Caco-2 (cell line): ENCODE results near the gene NIT1. TPM values are rescaled to one million over a fixed set of nuclear protein-coding genes. Genes with fewer than 3 reads are reported as not detected.
A peak's percentile ranks its signal among the peaks of the same experiment; 100 is the strongest.

Source experiments
- BruUV-seq: library from RNA; stranded (reverse); fragments of 400-500 nt; replicated peaks from 2 replicates; lab custom pipeline; 2021; lab: Mats Ljungman, UMichigan
- CTCF ChIA-PET: fragments of 300-600 bp; sonication (Branson Sonifier 250); formaldehyde crosslinking; loops from one replicate; lab custom pipeline; 2022; ENCODE audit warnings: antibody characterized with exemption; lab: Charles Lee
- POLR2A ChIA-PET: fragments of 300-600 bp; sonication (Branson Sonifier 250); formaldehyde crosslinking; loops from one replicate; lab custom pipeline; 2022; ENCODE audit warnings: antibody characterized with exemption; lab: Charles Lee
- DNase-seq, 2 experiments: peaks; one replicate each; pipeline versions ENCODE4 v3.0.0 to v3.0.0-alpha.2; 2020 to 2022
- H3K27me3 ChIP-seq: replicated peaks from 2 replicates; pipeline ENCODE4 v1.6.0; 2011; ENCODE audit warnings: low read length; ENCODE audit not compliant: control insufficient read depth, insufficient read depth
- H3K36me3 ChIP-seq: 2 replicates; pipeline ENCODE4 v1.5.1; 2011; ENCODE audit warnings: low read length; ENCODE audit not compliant: control insufficient read depth, insufficient read depth
- H3K4me1 ChIP-seq: fragments of 250-450 bp; sonication (Bioruptor Pico); 2 replicates; pipeline ENCODE4 v1.5.1; 2020; ENCODE audit warnings: mild to moderate bottlenecking
- H3K4me3 ChIP-seq: 2 replicates; pipeline ENCODE4 v1.5.1; 2011; ENCODE audit warnings: low read depth, mild to moderate bottlenecking, control low read depth, low read length
- H3K9me3 ChIP-seq: fragments of 250-450 bp; sonication (Bioruptor Pico); 2 replicates; pipeline ENCODE4 v1.5.1; 2020; ENCODE audit warnings: mild to moderate bottlenecking, moderate library complexity
- H3K27ac Mint-ChIP-seq: one replicate; pipeline ENCODE4 v1.8.0; 2022; ENCODE audit warnings: mixed read lengths; ENCODE audit not compliant: unreplicated experiment
- H3K27me3 Mint-ChIP-seq: one replicate; pipeline ENCODE4 v1.8.0; 2022; ENCODE audit warnings: mixed read lengths; ENCODE audit not compliant: insufficient read depth, unreplicated experiment
- H3K36me3 Mint-ChIP-seq: one replicate; pipeline ENCODE4 v1.8.0; 2022; ENCODE audit warnings: mild to moderate bottlenecking, mixed read lengths; ENCODE audit not compliant: insufficient read depth, unreplicated experiment
- H3K4me1 Mint-ChIP-seq: one replicate; pipeline ENCODE4 v1.8.0; 2022; ENCODE audit warnings: low read depth, mixed read lengths; ENCODE audit not compliant: unreplicated experiment
- H3K4me3 Mint-ChIP-seq: one replicate; pipeline ENCODE4 v1.8.0; 2022; ENCODE audit warnings: mild to moderate bottlenecking, moderate library complexity, mixed read lengths; ENCODE audit not compliant: unreplicated experiment
- H3K9me3 Mint-ChIP-seq: one replicate; pipeline ENCODE4 v1.8.0; 2022; ENCODE audit warnings: mixed read lengths; ENCODE audit not compliant: unreplicated experiment
- intact Hi-C: fragments of 100-400 bp; cut with micrococcal nuclease; formaldehyde crosslinking; loops from one replicate; pipeline ENCODE4 v1.10.0; 2022; ENCODE audit not compliant: unreplicated experiment
- total RNA-seq: library from RNA; stranded (reverse); gene quantifications from 2 replicates; pipeline ENCODE4 v1.2.3, GENCODE V29; 2022
- TF ChIP-seq, protein P1 (sequence below), 2 experiments: fragments of 200-600 bp in 1 of 2; IDR thresholded peaks; 1 replicate in 1 of 2; 2 replicates in 1 of 2; pipeline versions ENCODE4 v1.5.1 to v1.8.0; 2011 to 2022; ENCODE audit warnings: antibody characterized with exemption in 1 of 2, control low read depth in 1 of 2, inconsistent platforms in 1 of 2, low read depth in 1 of 2, low read length in 1 of 2, mild to moderate bottlenecking in 1 of 2, moderate library complexity in 1 of 2; ENCODE audit not compliant: insufficient read depth in 1 of 2, severe bottlenecking in 1 of 2, unreplicated experiment in 1 of 2

Gene NIT1
- total RNA-seq, 1 experiment from 2014 or later, result 42.1 TPM

DNA sequence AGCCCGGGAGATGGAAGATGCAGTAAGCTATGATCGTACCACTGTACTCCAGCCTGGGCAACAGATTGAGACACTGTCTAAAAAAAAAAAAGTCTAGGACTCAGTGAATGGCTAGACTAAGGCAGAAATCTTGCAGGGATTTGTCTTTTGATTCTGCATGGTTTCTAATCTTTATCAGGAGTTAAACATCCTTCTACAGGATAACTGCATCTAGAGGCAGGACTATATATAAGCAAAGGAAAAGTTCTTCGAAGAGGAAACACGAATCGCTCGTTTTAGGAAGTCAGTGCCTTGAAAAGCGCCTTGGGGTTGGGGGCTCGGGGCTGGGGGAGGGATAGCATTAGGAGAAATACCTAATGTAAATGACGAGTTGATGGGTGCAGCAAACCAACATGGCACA, 35.3 kb downstream of the NIT1 start:
- Histone ChIP-seq H3K9me3 (no peaks in the 10 kb centered on the region), H3K4me1 (no peaks in the 10 kb centered on the region), H3K27me3 (no peaks in the 10 kb centered on the region), H3K36me3 (no peaks in the 10 kb centered on the region), H3K4me3 (peak overlapping the region; percentile 77)
- H3K4me3 Mint-ChIP-seq, result peak overlapping the region; percentile 95
- DNase-seq, result no peak
- H3K36me3 Mint-ChIP-seq, result peaks cover 33% of the 10 kb centered on the region
- intact Hi-C loops, result loop anchor here (1.0 kb wide), 1 partner anchor 20 kb away; no protein-coding TSS in a partner anchor
- no peaks in the 10 kb centered on the region for H3K9me3 Mint-ChIP-seq
- no TSS peak for BruUV-seq
- peak overlapping the region; percentile 99 for H3K27ac Mint-ChIP-seq
- H3K27me3 Mint-ChIP-seq, result no peaks in the 10 kb centered on the region
- TF ChIP-seq, protein P1, sequence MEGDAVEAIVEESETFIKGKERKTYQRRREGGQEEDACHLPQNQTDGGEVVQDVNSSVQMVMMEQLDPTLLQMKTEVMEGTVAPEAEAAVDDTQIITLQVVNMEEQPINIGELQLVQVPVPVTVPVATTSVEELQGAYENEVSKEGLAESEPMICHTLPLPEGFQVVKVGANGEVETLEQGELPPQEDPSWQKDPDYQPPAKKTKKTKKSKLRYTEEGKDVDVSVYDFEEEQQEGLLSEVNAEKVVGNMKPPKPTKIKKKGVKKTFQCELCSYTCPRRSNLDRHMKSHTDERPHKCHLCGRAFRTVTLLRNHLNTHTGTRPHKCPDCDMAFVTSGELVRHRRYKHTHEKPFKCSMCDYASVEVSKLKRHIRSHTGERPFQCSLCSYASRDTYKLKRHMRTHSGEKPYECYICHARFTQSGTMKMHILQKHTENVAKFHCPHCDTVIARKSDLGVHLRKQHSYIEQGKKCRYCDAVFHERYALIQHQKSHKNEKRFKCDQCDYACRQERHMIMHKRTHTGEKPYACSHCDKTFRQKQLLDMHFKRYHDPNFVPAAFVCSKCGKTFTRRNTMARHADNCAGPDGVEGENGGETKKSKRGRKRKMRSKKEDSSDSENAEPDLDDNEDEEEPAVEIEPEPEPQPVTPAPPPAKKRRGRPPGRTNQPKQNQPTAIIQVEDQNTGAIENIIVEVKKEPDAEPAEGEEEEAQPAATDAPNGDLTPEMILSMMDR (IDR thresholded peaks at IDR 0.05; ENCODE audit: insufficient read depth in 1 of 2, low read depth in 1 of 2, low read length in 1 of 2, severe bottlenecking in 1 of 2, unreplicated experiment in 1 of 2), result no peak
- peaks cover 12% of the 10 kb centered on the region for H3K4me1 Mint-ChIP-seq
- ChIA-PET POLR2A (interaction anchor here (0.6 to 1.5 kb wide), 9 partner anchors 8 to 132 kb away, joined by 3 to 8 read pairs (median 4); partner anchors contain the start of genes DEDD, F11R, NDUFS2 and NIT1), CTCF (interaction anchor here (1.3 kb wide), 1 partner anchor 12 kb away, joined by 10 read pairs; the partner anchor contains the start of gene PPOX)

DNA sequence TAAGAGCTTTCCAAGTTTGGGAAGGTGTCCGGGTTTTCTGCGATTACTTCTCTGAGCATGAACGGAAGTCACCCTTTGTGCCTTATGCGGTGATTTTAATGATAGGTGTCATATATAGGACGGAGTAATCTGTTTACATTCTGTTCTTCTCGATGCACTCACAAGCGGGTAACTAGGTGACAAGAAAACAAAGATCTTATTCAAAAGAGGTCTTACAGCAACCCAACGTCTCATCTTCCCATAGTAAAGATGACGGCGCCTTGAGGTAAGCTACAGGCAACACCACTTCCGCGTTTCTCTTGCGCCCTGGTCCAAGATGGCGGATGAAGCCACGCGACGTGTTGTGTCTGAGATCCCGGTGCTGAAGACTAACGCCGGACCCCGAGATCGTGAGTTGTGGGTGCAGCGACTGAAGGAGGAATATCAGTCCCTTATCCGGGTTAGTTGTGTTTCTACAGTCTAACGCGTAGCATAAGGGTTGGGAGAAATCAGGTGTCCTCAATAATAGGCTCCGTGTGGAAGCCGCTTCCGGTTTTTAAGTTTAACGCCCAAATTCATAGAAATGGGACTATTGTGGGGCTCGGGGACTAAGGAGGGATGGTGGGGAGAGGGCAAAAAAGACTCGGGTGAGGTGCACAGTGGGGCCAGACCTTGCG, 35.9 kb downstream of the NIT1 start, which contains the start of gene UFC1:
Gene UFC1 (plus strand): TSS at position 297 of the 656 bp plus-strand sequence. CDS start 20 bp downstream, at position 317.
- intact Hi-C loops, result loop anchor here (1.0 kb wide), 1 partner anchor 21 kb away; no protein-coding TSS in a partner anchor
- Mint-ChIP-seq H3K36me3 (peaks cover 34% of the 10 kb centered on the region), H3K4me1 (peaks cover 12% of the 10 kb centered on the region), H3K9me3 (no peaks in the 10 kb centered on the region), H3K27me3 (no peaks in the 10 kb centered on the region), H3K4me3 (peak within 1 kb of the TSS; percentile 95), H3K27ac (peak within 1 kb of the TSS; percentile 99)
- peak within 1 kb of the TSS; percentile 77 for H3K4me3 ChIP-seq
- H3K4me1 ChIP-seq, result 0 out of 2 replicates have a peak, but pooled peaks cover 2% of the 10 kb centered on the region
- POLR2A ChIA-PET, result interaction anchor here (0.6 to 1.5 kb wide), 6 partner anchors 9 to 132 kb away, joined by 3 to 8 read pairs (median 4); partner anchors contain the start of genes DEDD, F11R, NDUFS2 and NIT1
- H3K36me3 ChIP-seq, result no peaks in the 10 kb centered on the region
- peak; percentile 85 to 88 for DNase-seq
- CTCF ChIA-PET, result interaction anchor here (1.3 kb wide), 1 partner anchor 12 kb away, joined by 10 read pairs; the partner anchor contains the start of gene PPOX
- TF ChIP-seq, protein P1 (IDR thresholded peaks at IDR 0.05; ENCODE audit: insufficient read depth in 1 of 2, low read depth in 1 of 2, low read length in 1 of 2, severe bottlenecking in 1 of 2, unreplicated experiment in 1 of 2), result no peak
- H3K27me3 ChIP-seq, result no peaks in the 10 kb centered on the region
- H3K9me3 ChIP-seq, result no peaks in the 10 kb centered on the region
- TSS peak; percentile 98 for BruUV-seq

DNA sequence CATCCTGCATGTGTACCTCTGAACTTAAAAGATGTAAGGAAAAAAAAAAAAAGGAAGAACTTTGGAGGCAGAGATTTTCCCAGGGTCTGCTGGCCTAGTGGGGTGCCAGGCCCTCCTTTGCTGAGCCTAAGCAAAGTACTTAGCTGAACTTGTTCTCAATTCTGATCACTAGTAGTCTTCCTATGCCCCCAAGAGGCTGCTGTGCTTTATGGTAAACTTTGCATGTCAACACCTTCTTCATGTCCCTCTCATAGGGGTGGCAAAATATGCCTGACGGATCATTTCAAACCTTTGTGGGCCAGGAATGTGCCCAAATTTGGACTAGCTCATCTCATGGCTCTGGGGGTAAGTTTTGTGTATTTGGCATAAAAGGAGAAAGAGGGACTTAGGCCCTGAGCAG, 40.0 kb downstream of the NIT1 start:
- peaks cover 3% of the 10 kb centered on the region for H3K36me3 ChIP-seq
- ChIA-PET CTCF (interaction anchor here (0.6 to 0.7 kb wide), 2 partner anchors 8 to 224 kb away, joined by 3 read pairs; no protein-coding TSS in a partner anchor), POLR2A (interaction anchor here (0.8 kb wide), 1 partner anchor 167 kb away, joined by 8 read pairs; no protein-coding TSS in a partner anchor)
- H3K4me3 ChIP-seq, result no peak overlapping the region
- no TSS peak for BruUV-seq
- intact Hi-C loops, result no loop called here
- no peak overlapping the region for H3K27ac Mint-ChIP-seq
- H3K27me3 ChIP-seq, result no peaks in the 10 kb centered on the region
- no peak for DNase-seq
- H3K27me3 Mint-ChIP-seq, result no peaks in the 10 kb centered on the region
- H3K4me3 Mint-ChIP-seq, result peak overlapping the region; percentile 41
- peaks cover 54% of the 10 kb centered on the region for H3K36me3 Mint-ChIP-seq
- H3K4me1 ChIP-seq, result peaks cover 10% of the 10 kb centered on the region; the same call in 1 of the 2 replicates
- TF ChIP-seq, protein P1 (IDR thresholded peaks at IDR 0.05; ENCODE audit: insufficient read depth in 1 of 2, low read depth in 1 of 2, low read length in 1 of 2, severe bottlenecking in 1 of 2, unreplicated experiment in 1 of 2), result no peak
- no peaks in the 10 kb centered on the region for H3K9me3 ChIP-seq
- peaks cover 12% of the 10 kb centered on the region for H3K4me1 Mint-ChIP-seq
- no peaks in the 10 kb centered on the region for H3K9me3 Mint-ChIP-seq
